ENCODE results near the gene ABCF2.

DNA sequence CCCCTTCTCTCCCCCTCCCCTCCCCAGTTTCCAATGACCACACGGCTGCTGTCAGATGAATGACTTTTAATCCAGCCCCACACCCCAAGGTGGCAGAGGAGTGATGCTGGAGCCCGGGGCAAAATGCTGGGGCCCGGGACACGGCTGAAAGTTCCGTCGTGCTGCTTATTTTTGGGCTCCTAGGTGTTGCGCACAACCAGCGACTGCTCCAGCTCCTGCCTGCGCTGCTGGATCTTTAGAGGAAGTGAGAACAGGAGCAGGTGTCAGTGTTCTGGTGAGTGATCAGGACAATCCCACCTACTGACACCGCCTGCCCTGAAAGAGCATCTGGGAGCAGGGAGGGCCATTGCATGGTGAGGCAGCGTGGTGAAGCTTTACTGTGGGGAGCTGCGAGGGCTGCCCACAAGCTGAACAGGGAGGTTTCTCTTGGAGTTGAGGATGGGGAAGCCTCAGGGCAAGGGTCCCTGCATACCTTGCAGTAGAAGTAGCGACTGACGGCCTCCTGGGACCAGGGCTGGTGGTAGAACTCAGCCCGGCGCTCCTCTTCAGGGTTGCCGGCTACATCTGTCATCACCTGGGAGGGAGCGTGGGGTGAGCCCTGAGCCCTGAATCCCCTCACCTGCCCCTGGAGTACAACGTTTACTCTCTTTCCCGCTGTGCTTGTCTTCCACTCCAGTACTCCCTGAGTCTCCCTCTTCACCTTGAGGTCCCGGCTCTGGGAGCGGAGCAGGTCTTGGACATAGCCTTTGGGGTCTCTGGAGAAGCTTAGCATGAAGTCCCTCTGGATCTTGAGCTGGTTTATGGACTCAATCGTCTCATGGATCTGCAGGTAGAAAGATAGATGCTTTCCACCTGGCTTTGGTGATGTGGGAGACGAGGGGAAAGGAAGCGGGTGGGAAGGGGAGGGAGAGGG is 12.2 kb upstream of the ABCF2 start:
- TF ChIP-seq POLR2A (IDR thresholded peaks at IDR 0.05) = no peak
- TF ChIP-seq, protein P1, sequence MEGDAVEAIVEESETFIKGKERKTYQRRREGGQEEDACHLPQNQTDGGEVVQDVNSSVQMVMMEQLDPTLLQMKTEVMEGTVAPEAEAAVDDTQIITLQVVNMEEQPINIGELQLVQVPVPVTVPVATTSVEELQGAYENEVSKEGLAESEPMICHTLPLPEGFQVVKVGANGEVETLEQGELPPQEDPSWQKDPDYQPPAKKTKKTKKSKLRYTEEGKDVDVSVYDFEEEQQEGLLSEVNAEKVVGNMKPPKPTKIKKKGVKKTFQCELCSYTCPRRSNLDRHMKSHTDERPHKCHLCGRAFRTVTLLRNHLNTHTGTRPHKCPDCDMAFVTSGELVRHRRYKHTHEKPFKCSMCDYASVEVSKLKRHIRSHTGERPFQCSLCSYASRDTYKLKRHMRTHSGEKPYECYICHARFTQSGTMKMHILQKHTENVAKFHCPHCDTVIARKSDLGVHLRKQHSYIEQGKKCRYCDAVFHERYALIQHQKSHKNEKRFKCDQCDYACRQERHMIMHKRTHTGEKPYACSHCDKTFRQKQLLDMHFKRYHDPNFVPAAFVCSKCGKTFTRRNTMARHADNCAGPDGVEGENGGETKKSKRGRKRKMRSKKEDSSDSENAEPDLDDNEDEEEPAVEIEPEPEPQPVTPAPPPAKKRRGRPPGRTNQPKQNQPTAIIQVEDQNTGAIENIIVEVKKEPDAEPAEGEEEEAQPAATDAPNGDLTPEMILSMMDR (IDR thresholded peaks at IDR 0.05 in 8 of 11, conservative IDR thresholded peaks at IDR 0.05 in 3 of 11) = no peak

All from spleen (tissue), 7 donors.